Ovary (tissue), 3 donors: Measurements from ENCODE around the gene RNF19B.

Experiments
- CTCF ChIP-seq, 3 donors: fragments of 450-650 bp in 2 of 3; fragments of 200-600 bp in 1 of 3; IDR thresholded peaks; one replicate each; pipeline versions ENCODE4 v1.5.1 to v1.8.0; 2016 to 2022; ENCODE audit warnings: antibody characterized with exemption in 3 of 3, mild to moderate bottlenecking in 1 of 3
- EP300 ChIP-seq: sonication (generic); formaldehyde crosslinking; IDR thresholded peaks from one replicate; pipeline ENCODE4 v1.6.1; 2017; ENCODE audit warnings: antibody characterized with exemption
- donor health status: DM: no; HTN: no; CAD: no.

- TF ChIP-seq CTCF (IDR thresholded peaks at IDR 0.05) (no peak), EP300 (no peak)
Measured at GRCh38 chr1:32998997-32999396, 34.4 kb upstream of the RNF19B start.
